ENCODE measurements around the gene USP49.

The USP49 gene

DNA sequence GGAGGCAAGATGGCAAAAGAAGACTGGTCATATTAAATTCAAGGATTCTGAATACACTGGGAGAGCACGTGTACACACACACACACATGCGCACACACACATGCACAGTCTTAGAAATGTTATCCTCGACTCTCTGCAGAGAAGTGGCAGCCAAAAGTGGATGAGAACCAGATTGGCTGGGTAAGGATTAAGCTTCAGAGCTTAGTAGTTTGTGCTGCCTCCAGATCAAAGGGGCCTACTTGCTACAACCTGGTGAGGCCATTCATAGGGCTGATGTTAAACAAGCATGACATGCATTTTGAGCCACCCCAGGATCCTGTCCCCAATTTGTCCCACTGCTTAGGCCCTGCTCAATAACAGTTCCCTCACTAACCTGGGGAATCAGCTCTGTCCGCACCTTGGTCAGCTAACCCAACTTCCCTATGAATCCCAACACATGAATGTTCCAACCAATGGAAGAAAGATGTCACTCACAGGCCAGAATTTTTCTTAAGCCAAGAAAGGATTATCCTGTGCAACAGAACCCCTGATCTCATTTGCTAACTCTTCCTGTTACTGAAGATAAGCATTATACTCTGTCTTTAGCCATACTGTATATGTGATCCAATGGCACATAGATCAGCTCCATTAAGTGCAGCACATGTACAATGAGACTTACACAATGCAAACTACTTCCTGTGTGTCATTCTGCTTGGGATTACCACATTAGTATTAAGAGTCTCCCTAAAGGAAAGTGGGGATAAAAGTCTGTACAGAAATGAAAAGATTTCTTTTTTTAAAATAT lies 76.7 kb downstream of the USP49 start:
- peak; percentile 11 to 22 for DNase-seq (ENCODE audit: low read depth in 1 of 2, low spot score in 1 of 2)
- no peak overlapping the region for H3K27ac ChIP-seq (replicated peaks)
- no peaks in the 10 kb centered on the region for H3K27me3 ChIP-seq (ENCODE audit: insufficient read depth, poor library complexity, severe bottlenecking)
- TF ChIP-seq, protein P1, sequence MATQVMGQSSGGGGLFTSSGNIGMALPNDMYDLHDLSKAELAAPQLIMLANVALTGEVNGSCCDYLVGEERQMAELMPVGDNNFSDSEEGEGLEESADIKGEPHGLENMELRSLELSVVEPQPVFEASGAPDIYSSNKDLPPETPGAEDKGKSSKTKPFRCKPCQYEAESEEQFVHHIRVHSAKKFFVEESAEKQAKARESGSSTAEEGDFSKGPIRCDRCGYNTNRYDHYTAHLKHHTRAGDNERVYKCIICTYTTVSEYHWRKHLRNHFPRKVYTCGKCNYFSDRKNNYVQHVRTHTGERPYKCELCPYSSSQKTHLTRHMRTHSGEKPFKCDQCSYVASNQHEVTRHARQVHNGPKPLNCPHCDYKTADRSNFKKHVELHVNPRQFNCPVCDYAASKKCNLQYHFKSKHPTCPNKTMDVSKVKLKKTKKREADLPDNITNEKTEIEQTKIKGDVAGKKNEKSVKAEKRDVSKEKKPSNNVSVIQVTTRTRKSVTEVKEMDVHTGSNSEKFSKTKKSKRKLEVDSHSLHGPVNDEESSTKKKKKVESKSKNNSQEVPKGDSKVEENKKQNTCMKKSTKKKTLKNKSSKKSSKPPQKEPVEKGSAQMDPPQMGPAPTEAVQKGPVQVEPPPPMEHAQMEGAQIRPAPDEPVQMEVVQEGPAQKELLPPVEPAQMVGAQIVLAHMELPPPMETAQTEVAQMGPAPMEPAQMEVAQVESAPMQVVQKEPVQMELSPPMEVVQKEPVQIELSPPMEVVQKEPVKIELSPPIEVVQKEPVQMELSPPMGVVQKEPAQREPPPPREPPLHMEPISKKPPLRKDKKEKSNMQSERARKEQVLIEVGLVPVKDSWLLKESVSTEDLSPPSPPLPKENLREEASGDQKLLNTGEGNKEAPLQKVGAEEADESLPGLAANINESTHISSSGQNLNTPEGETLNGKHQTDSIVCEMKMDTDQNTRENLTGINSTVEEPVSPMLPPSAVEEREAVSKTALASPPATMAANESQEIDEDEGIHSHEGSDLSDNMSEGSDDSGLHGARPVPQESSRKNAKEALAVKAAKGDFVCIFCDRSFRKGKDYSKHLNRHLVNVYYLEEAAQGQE (IDR thresholded peaks at IDR 0.05; ENCODE audit: insufficient replicate concordance, low read depth), result no peak
- TF ChIP-seq, protein P2, sequence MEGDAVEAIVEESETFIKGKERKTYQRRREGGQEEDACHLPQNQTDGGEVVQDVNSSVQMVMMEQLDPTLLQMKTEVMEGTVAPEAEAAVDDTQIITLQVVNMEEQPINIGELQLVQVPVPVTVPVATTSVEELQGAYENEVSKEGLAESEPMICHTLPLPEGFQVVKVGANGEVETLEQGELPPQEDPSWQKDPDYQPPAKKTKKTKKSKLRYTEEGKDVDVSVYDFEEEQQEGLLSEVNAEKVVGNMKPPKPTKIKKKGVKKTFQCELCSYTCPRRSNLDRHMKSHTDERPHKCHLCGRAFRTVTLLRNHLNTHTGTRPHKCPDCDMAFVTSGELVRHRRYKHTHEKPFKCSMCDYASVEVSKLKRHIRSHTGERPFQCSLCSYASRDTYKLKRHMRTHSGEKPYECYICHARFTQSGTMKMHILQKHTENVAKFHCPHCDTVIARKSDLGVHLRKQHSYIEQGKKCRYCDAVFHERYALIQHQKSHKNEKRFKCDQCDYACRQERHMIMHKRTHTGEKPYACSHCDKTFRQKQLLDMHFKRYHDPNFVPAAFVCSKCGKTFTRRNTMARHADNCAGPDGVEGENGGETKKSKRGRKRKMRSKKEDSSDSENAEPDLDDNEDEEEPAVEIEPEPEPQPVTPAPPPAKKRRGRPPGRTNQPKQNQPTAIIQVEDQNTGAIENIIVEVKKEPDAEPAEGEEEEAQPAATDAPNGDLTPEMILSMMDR (IDR thresholded peaks at IDR 0.05; ENCODE audit: insufficient read depth, low read length), result no peak
- TF ChIP-seq SPI1 (IDR thresholded peaks at IDR 0.05; ENCODE audit: borderline replicate concordance, low read depth), result no peak
- TF ChIP-seq GABPA (IDR thresholded peaks at IDR 0.05; ENCODE audit: low read depth), result no peak
- TF ChIP-seq POLR2AphosphoS5 (IDR thresholded peaks at IDR 0.05; ENCODE audit: low read depth), result no peak
- no peak overlapping the region for H3K4me3 ChIP-seq (replicated peaks; ENCODE audit: insufficient read depth, low read length)

DNA sequence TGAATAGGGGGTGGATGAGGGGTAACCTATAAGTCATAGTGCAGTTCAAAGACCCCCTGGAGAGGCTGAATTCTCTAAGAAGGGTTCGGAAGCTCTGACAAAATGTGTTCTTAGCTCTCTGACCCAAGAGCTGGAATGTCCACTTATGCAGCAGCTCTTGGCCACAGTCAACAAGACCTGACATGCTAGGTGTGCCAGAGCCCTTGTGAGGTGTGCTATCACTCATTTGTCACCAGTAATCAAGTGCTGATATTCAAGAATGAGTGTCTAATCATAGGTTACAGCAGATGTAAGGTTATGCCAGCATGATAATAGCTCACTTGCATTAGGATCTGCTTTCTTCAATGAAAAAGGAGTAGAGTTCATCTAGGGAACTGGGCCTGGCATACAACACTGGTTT lies 79.6 kb downstream of the USP49 start:
- H3K4me3 ChIP-seq (replicated peaks; ENCODE audit: insufficient read depth, low read length), result no peak overlapping the region
- TF ChIP-seq POLR2AphosphoS5 (IDR thresholded peaks at IDR 0.05; ENCODE audit: low read depth) (no peak), SPI1 (IDR thresholded peaks at IDR 0.05; ENCODE audit: borderline replicate concordance, low read depth) (no peak), GABPA (IDR thresholded peaks at IDR 0.05; ENCODE audit: low read depth) (no peak)
- TF ChIP-seq, protein P2 (IDR thresholded peaks at IDR 0.05; ENCODE audit: insufficient read depth, low read length), result no peak
- TF ChIP-seq, protein P1 (IDR thresholded peaks at IDR 0.05; ENCODE audit: insufficient replicate concordance, low read depth), result no peak
- no peak overlapping the region for H3K27ac ChIP-seq (replicated peaks)
- H3K27me3 ChIP-seq (ENCODE audit: insufficient read depth, poor library complexity, severe bottlenecking), result no peaks in the 10 kb centered on the region
- no peak for DNase-seq (ENCODE audit: low read depth in 1 of 2, low spot score in 1 of 2)

DNA sequence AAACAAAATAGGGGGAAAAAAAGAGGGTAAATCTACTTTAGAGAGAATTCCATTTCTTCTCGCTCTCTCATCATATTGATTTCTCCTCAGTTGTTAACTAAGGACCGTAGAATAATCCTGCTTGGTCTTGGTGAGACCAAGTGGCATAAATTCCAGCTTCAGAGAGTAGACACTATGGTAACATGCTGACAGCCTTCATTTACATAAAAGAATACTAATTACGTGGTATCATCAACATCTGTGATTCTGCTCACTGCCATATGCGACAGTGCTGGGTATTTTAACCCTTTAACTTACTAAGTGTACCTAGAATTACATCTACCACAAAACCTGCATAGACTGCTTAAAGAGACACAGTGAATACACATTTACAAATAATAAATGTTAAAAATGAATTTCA lies 80.5 kb downstream of the USP49 start:
- no peak overlapping the region for H3K27ac ChIP-seq (replicated peaks)
- DNase-seq (ENCODE audit: low read depth in 1 of 2, low spot score in 1 of 2), result no peak
- no peaks in the 10 kb centered on the region for H3K27me3 ChIP-seq (ENCODE audit: insufficient read depth, poor library complexity, severe bottlenecking)
- no peak overlapping the region for H3K4me3 ChIP-seq (replicated peaks; ENCODE audit: insufficient read depth, low read length)
- TF ChIP-seq, protein P2 (IDR thresholded peaks at IDR 0.05; ENCODE audit: insufficient read depth, low read length), result no peak
- TF ChIP-seq, protein P1 (IDR thresholded peaks at IDR 0.05; ENCODE audit: insufficient replicate concordance, low read depth), result no peak
- no peak for TF ChIP-seq POLR2AphosphoS5 (IDR thresholded peaks at IDR 0.05; ENCODE audit: low read depth)
- no peak for TF ChIP-seq SPI1 (IDR thresholded peaks at IDR 0.05; ENCODE audit: borderline replicate concordance, low read depth)
- TF ChIP-seq GABPA (IDR thresholded peaks at IDR 0.05; ENCODE audit: low read depth), result no peak
